ENCODE measurements around the gene DPPA4. TPM values are rescaled to one million over a fixed set of nuclear protein-coding genes. Genes with fewer than 3 reads are reported as not detected.

DPPA4 gene
- total and polyA plus RNA-seq, 7 donors, result 0.16 to 1.1 TPM; not detected in 5

- intact Hi-C loops (cut with DNase I), result no loop called here
- TF ChIP-seq POLR2AphosphoS5 (IDR thresholded peaks at IDR 0.05) (no peak), EP300 (IDR thresholded peaks at IDR 0.05) (no peak), POLR2A (IDR thresholded peaks at IDR 0.05) (no peak), CTCF (IDR thresholded peaks at IDR 0.05) (no peak)
- no peak overlapping the region for H3K27ac ChIP-seq
These were observed 53.3 kb downstream of the DPPA4 start for GRCh38 chr3:109284071-109284470.

GRCh38 chr3:109278546-109278945 lies 58.8 kb downstream of the DPPA4 start:
- TF ChIP-seq CTCF (IDR thresholded peaks at IDR 0.05), result no peak
- TF ChIP-seq POLR2A (IDR thresholded peaks at IDR 0.05), result no peak
- no peak for TF ChIP-seq EP300 (IDR thresholded peaks at IDR 0.05)
- TF ChIP-seq POLR2AphosphoS5 (IDR thresholded peaks at IDR 0.05), result no peak
- Histone ChIP-seq H3K27me3 (no peaks in the 10 kb centered on the region), H3K4me3 (no peak overlapping the region), H3K36me3 (no peaks in the 10 kb centered on the region), H3K27ac (no peak overlapping the region), H3K9me3 (no peaks in the 10 kb centered on the region), H3K4me1 (peaks cover 0 to 7% (median 0%) of the 10 kb centered on the region in 4 donors)
- intact Hi-C loops (cut with DNase I), result no loop called here
- WGBS, 2 donors, result 82 to 97% methylated on average over 1 of the region's 1 CpG
- no peak for DNase-seq

More at GRCh38 chr3:109284071-109284470, 53.3 kb downstream of the DPPA4 start:
- Histone ChIP-seq H3K36me3 (no peaks in the 10 kb centered on the region), H3K9me3 (no peaks in the 10 kb centered on the region), H3K27me3 (no peaks in the 10 kb centered on the region), H3K4me1 (no peaks in the 10 kb centered on the region), H3K4me3 (no peak overlapping the region)
- DNase-seq, result no peak

GRCh38 chr3:109278141-109278540 lies 59.2 kb downstream of the DPPA4 start:
- 72 to 74% methylated on average over 3 of the region's 3 CpGs for WGBS, 2 donors
- intact Hi-C loops (cut with DNase I), result no loop called here
- H3K9me3 ChIP-seq, result no peaks in the 10 kb centered on the region
- DNase-seq, result no peak
- peaks cover 0 to 7% (median 0%) of the 10 kb centered on the region in 4 donors for H3K4me1 ChIP-seq
- H3K36me3 ChIP-seq, result no peaks in the 10 kb centered on the region
- no peaks in the 10 kb centered on the region for H3K27me3 ChIP-seq
- TF ChIP-seq POLR2AphosphoS5 (IDR thresholded peaks at IDR 0.05) (no peak), CTCF (IDR thresholded peaks at IDR 0.05) (no peak), POLR2A (IDR thresholded peaks at IDR 0.05) (no peak), EP300 (IDR thresholded peaks at IDR 0.05) (no peak)
- no peak overlapping the region for H3K27ac ChIP-seq
- H3K4me3 ChIP-seq, result no peak overlapping the region

Small RNAs within 50 kb of the gene (small RNA-seq; reads per million reads assigned to genes)
- gene AC124945.1 (0 reads per million in 3 donors), gene RF00017 (0 reads per million in 3 donors)

Other genes with a start within 250 kb of the DPPA4 start
- not detected for gene MORC1, start 219.4 kb downstream of the DPPA4 start, total RNA-seq
- under 1 TPM in 1 of 3 donors, not detected in 2; 0.03 TPM for gene MORC1, start 219.4 kb downstream of the DPPA4 start, polyA plus RNA-seq
- not detected for gene C3orf85, start 200.8 kb downstream of the DPPA4 start, total RNA-seq
- gene C3orf85, start 200.8 kb downstream of the DPPA4 start, polyA plus RNA-seq, result 10 to 100 TPM in 2 of 3 donors, 1 to 10 TPM in 1; 5.1 to 36.5 (median 18.6) TPM
- not detected for gene DPPA2, start 21.0 kb downstream of the DPPA4 start, total RNA-seq
- not detected for gene DPPA2, start 21.0 kb downstream of the DPPA4 start, polyA plus RNA-seq